ENCODE measurements around the gene DUSP14. TPM values are rescaled to one million over a fixed set of nuclear protein-coding genes. Genes with fewer than 3 reads are reported as not detected.

DUSP14 gene
- total RNA-seq, 2 donors from 2014 or later = 11.2 to 13.8 TPM

DNA sequence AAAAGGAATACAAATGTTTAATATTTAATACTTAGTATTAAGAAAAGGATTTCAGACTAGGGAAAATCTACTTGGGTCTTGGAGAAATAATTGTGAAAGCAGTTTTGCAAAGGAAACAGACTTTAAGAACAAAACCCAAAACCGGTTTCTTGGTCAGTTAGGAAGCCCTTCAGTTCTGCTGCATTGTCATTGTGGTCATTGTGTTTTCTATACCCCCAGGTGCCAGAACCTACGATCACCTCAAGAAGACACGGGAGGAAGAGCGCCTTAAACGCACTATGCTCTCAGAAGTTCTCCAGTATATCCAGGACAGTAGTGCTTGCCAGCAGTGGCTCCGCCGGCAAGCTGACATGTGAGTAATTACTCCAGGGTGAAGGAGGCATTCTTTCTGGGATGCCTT, 19.5 kb upstream of the DUSP14 start:
- ATAC-seq (replicated peaks in 1 of 2) (no peak), DNase-seq (no peak)
- Mint-ChIP-seq H3K4me3 (no peak overlapping the region), H3K9me3 (no peaks in the 10 kb centered on the region), H3K4me1 (ENCODE audit: low read depth) (no peaks in the 10 kb centered on the region), H3K36me3 (ENCODE audit: insufficient read depth in 2 of 2) (peaks cover 13 to 31% of the 10 kb centered on the region in 2 donors), H3K27me3 (ENCODE audit: low read depth) (no peaks in the 10 kb centered on the region), H3K27ac (no peak overlapping the region)

DNA sequence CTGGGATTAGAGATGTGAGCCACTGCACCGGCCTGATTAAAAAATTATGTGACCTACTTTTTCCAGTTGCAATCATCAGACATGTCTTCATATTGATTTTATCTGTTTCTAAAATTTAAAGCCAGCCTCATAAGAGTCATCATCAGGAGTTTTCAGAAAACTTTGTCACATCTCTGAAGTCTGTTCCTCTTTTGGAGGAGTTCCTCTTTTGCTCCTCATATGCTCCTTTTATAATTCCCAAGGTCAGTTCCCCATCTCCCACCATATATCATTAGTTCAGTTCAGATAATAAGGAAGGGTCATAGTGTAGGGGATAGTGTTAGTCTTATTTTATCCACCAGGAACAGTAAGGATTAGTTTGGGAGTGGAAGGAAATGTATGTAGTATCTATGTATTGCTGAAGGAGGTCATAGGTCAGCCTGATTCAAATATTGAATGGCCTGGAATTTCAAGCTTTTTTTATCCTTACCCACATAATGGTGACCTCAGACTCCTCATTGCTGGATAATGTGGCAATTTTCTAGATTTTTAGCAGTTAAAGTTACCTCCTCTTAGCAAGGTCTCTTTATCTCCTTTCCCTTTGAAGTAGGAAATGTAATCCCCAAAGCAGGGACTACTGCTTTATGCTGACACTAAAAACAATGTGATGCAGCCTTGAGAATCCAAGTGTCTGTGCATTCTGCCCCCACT, 13.8 kb upstream of the DUSP14 start:
- Mint-ChIP-seq H3K4me1 (ENCODE audit: low read depth) (no peaks in the 10 kb centered on the region), H3K36me3 (ENCODE audit: insufficient read depth in 2 of 2) (peaks cover 15 to 29% of the 10 kb centered on the region in 2 donors), H3K9me3 (no peaks in the 10 kb centered on the region), H3K27me3 (ENCODE audit: low read depth) (no peaks in the 10 kb centered on the region), H3K4me3 (no peak overlapping the region), H3K27ac (no peak overlapping the region)
- ATAC-seq (replicated peaks in 1 of 2) (no peak), DNase-seq (no peak)

DNA sequence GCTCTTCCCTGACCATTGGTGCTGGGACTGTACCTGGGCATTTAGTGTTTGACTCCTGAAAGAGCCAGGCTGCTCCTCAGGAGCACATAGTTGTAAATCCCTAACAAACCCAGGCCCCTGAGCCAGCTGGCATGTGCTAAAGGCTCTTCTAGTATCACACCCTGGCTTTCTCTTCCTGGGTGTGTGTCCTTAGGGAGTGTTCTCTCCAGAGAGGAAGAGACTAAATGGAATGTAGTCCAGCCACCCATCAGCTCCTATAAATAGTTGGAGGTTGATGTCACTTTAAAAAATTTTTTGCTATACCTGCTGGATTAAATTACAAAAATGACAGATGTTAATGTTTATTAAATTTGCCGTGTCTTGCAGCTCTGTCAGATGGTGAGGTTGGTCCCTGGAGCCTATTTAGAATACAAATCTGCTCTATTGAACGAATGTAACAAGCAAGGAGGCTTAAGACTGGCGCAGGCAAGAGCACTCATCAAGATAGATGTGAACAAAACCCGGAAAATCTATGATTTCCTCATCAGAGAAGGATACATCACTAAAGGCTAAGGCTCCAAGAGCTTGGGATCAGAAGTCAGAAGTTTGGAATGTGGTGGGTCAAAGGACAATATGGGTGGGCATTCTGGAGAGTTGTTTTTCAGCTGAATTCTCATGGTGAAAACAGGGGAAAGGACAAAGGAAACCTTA, 13.1 kb upstream of the DUSP14 start:
- DNase-seq (no peak), ATAC-seq (replicated peaks in 1 of 2) (no peak)
- no peaks in the 10 kb centered on the region for H3K4me1 Mint-ChIP-seq (ENCODE audit: low read depth)
- H3K4me3 Mint-ChIP-seq = no peak overlapping the region
- H3K27me3 Mint-ChIP-seq (ENCODE audit: low read depth) = no peaks in the 10 kb centered on the region
- no peak overlapping the region for H3K27ac Mint-ChIP-seq
- H3K36me3 Mint-ChIP-seq (ENCODE audit: insufficient read depth in 2 of 2) = peaks cover 13 to 25% of the 10 kb centered on the region in 2 donors
- H3K9me3 Mint-ChIP-seq = no peaks in the 10 kb centered on the region

DNA sequence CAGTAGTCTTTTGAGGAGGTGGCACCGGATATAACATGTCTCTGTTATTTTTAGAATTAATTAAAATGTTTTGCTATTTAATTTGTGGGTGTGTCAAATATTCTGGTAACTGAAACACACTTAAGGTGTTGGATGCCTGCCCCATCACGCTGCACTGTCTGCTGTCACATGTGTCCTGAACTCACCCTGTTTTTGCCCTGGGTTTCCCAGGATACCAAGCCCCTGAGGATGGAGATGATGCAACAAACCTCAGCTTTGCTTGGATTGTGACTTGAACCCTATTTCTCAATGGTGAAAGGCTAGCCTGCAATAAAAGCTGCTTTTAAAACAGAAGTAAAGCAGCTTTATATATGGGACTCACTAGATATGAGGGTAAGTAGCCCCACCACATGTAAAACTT, 11.5 kb upstream of the DUSP14 start:
- H3K27ac Mint-ChIP-seq = no peak overlapping the region
- H3K4me1 Mint-ChIP-seq (ENCODE audit: low read depth) = peaks cover 3% of the 10 kb centered on the region
- DNase-seq (no peak), ATAC-seq (replicated peaks in 1 of 2) (no peak)
- H3K9me3 Mint-ChIP-seq = no peaks in the 10 kb centered on the region
- peaks cover 11 to 18% of the 10 kb centered on the region in 2 donors for H3K36me3 Mint-ChIP-seq (ENCODE audit: insufficient read depth in 2 of 2)
- H3K4me3 Mint-ChIP-seq = no peak overlapping the region
- H3K27me3 Mint-ChIP-seq (ENCODE audit: low read depth) = no peaks in the 10 kb centered on the region

DNA sequence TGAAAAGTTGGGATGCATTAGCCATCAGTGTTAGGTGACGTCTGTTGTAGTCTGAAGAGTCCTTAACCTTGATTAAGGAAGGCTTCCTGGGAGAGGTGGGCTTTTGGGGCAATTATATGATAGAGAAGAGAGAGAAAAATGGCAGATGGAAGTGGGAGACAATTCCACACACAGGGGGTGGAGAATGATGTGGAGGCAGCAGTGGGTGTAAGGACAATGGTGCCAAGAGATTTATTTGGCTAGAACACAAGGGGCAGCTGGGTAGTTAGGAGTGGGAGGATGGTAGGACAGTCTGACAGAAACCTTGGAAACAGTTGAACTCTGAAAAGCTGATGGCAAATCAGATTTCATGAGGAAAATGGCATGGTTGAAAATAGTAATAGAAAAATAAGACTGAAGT, 10.7 kb upstream of the DUSP14 start:
- H3K4me3 Mint-ChIP-seq = no peak overlapping the region
- H3K9me3 Mint-ChIP-seq = no peaks in the 10 kb centered on the region
- DNase-seq (no peak), ATAC-seq (replicated peaks in 1 of 2) (no peak)
- H3K36me3 Mint-ChIP-seq (ENCODE audit: insufficient read depth in 2 of 2) = peaks cover 4 to 11% of the 10 kb centered on the region in 2 donors
- H3K27me3 Mint-ChIP-seq (ENCODE audit: low read depth) = no peaks in the 10 kb centered on the region
- no peak overlapping the region for H3K27ac Mint-ChIP-seq
- H3K4me1 Mint-ChIP-seq (ENCODE audit: low read depth) = peaks cover 12% of the 10 kb centered on the region

DNA sequence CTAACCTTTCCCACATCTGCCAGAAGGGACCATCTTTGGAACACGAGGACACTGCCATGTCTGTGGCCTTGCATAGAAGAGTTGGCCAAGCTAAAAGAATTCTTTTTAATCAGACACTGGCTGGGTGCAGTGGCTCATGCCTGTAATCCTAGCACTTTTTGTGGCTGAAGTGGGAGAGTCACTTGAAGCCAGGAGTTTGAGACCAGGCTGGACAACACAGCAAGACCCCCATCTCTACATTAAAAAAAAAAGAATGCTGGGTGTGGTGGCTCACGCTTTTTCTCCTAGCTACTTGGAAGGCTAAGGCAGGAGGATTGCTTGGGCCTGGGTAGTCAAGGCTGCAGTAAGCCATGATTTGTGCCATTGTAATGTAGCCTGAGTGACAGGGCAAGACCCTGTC, 9.3 kb upstream of the DUSP14 start:
- no peak for ATAC-seq (replicated peaks in 1 of 2)
- H3K4me1 Mint-ChIP-seq (ENCODE audit: low read depth) = peaks cover 12% of the 10 kb centered on the region
- DNase-seq = no peak
- H3K36me3 Mint-ChIP-seq (ENCODE audit: insufficient read depth in 2 of 2) = peaks cover 4 to 11% of the 10 kb centered on the region in 2 donors
- no peak overlapping the region for H3K4me3 Mint-ChIP-seq
- H3K27ac Mint-ChIP-seq = no peak overlapping the region
- H3K27me3 Mint-ChIP-seq (ENCODE audit: low read depth) = no peaks in the 10 kb centered on the region
- H3K9me3 Mint-ChIP-seq = no peaks in the 10 kb centered on the region

DNA sequence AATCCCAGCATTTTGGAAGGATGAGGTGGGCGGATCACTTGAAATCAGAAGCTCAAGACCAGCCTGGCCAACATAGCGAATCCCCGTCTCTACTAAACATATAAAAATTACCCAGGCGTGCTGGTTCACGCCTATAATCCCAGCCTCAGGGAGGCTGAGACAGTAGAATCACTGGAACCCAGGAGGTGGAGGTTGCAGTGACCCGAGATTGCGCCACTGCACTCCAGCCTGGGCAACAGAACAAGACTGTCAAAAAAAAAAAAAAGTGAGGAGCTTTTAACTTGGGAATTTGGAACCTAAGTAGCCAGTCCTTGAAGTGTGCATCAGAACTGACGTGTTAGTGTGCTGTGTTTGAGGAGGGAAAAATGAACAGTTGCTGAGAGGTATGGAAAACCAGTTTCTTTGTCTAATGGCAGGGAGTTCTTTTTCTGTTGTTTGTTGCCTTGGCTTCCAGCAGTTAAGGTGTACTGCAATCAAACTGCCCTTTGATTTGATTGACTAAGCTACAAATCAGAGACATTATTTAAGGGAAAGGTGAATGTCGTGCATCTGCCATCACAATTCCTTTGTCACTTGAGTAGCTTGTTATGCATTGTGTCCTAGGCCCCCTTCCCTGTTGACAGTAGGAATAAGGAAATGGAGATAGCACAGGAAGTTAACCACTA, 8.6 kb upstream of the DUSP14 start:
- Mint-ChIP-seq H3K4me1 (ENCODE audit: low read depth) (peaks cover 12% of the 10 kb centered on the region), H3K27me3 (ENCODE audit: low read depth) (no peaks in the 10 kb centered on the region), H3K36me3 (ENCODE audit: insufficient read depth in 2 of 2) (peaks cover 4 to 11% of the 10 kb centered on the region in 2 donors), H3K9me3 (no peaks in the 10 kb centered on the region), H3K4me3 (no peak overlapping the region), H3K27ac (no peak overlapping the region)
- ATAC-seq (replicated peaks in 1 of 2) = no peak
- DNase-seq = no peak

DNA sequence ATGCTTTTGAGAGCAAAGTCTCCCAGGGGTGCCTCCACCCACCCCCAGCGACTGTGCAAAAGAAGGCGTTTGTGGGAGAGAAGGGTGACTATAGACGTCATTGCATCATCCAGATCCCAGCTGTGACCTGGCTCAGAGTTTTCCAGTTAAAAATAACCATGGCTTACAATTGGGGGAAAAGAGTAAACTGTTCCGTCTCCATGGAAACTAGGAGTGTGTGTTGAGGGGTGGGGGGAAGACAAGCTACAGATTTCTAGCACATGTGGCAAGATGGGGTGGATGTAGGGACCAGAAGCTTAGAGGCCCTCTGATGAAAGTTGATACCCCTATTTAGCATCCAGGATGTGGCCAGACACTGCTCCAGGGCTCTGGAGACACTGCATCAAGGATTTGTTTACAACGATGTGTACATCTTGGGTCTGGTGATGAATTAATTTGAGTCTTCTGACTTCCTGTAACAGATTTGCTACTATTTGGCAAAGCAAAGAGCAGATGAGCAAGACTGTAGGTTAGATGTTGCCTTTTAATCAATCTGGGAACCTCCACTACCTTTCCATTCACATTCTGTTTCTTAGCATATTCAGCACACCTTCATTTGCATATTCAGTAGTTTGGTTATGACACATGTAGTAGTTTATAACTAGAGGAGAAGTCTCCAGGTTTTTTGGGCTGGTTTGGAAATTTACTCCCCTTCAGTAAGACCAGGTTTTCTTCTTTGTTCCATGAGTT, 6.2 kb upstream of the DUSP14 start:
- Mint-ChIP-seq H3K36me3 (ENCODE audit: insufficient read depth in 2 of 2) (peaks cover 2 to 11% of the 10 kb centered on the region in 2 donors), H3K9me3 (no peaks in the 10 kb centered on the region), H3K27me3 (ENCODE audit: low read depth) (no peaks in the 10 kb centered on the region), H3K27ac (peak overlapping the region; percentile 33), H3K4me3 (no peak overlapping the region), H3K4me1 (ENCODE audit: low read depth) (peaks cover 20% of the 10 kb centered on the region)
- DNase-seq = no peak
- ATAC-seq (replicated peaks in 1 of 2) = peak; percentile 23 to 52

DNA sequence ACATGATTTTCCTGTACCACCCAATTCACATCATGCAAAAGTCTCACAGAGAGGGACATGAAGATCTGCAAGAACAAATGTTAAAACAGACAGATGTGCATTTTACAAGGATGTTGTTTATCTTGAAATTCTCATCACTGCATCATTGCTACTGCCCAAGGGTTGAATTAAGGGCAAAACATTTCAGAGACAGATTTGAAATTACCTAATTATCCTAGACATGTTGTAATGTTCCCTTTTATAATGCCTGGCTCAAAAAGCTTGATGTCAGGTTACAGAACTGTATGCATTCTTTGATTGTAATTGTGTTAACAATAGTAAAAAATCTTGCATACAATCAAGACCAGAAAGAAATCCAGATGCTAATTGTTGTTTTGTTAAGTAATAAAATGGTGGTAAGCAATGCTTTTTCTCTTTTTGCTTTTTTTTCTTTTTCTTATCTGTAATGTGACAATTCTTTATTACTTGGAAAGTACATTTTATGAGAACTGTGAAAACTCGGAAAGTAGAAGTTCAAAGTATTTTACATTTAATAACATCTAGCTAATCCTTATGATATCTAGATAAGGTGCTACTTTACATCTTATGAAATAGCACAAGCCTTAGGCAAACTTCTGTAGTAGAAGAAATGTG, 3.6 kb upstream of the DUSP14 start:
- no peak overlapping the region for H3K4me3 Mint-ChIP-seq
- no peak for ATAC-seq (replicated peaks in 1 of 2)
- no peak for DNase-seq
- H3K9me3 Mint-ChIP-seq = no peaks in the 10 kb centered on the region
- no peak overlapping the region for H3K27ac Mint-ChIP-seq
- H3K4me1 Mint-ChIP-seq (ENCODE audit: low read depth) = peaks cover 35% of the 10 kb centered on the region
- peaks cover 0 to 2% of the 10 kb centered on the region in 2 donors for H3K36me3 Mint-ChIP-seq (ENCODE audit: insufficient read depth in 2 of 2)
- H3K27me3 Mint-ChIP-seq (ENCODE audit: low read depth) = no peaks in the 10 kb centered on the region

DNA sequence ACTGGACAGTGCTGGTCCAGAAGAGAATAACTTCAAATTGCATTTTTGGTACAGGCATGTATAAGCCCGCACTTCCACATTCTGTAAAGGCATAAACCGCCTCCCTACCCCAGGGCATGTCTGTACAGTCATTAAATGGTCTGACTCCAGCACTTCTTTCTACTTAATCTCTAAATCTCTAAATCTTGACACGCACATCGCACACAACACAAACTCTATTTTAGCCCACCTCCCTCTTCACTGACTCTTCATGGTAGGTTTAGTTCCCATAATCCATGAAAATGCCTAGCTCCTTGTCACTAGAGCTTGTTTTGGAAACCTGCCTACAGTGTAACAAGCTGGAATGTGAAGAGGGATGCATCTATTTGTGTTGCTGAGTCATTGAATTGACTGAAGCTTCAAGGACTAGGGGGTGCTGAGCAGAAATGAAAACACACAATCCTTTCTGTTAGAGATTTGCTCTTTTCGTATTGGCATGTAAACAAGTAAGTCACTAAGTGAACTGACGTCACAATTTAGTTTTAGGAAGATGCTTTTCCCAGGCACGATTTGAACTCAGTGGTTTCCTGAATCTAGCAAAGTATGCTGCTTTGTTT, 1.6 kb upstream of the DUSP14 start:
- DNase-seq = peak in 1 of 2 donors; percentile 18
- H3K36me3 Mint-ChIP-seq (ENCODE audit: insufficient read depth in 2 of 2) = peaks cover 0 to 2% of the 10 kb centered on the region in 2 donors
- H3K9me3 Mint-ChIP-seq = no peaks in the 10 kb centered on the region
- ATAC-seq (replicated peaks in 1 of 2) = peak in 1 of 2 donors; percentile 20
- H3K27ac Mint-ChIP-seq = peak overlapping the region; percentile 87
- H3K27me3 Mint-ChIP-seq (ENCODE audit: low read depth) = no peaks in the 10 kb centered on the region
- H3K4me1 Mint-ChIP-seq (ENCODE audit: low read depth) = peaks cover 40% of the 10 kb centered on the region
- peak overlapping the region; percentile 96 to 97 for H3K4me3 Mint-ChIP-seq

DNA sequence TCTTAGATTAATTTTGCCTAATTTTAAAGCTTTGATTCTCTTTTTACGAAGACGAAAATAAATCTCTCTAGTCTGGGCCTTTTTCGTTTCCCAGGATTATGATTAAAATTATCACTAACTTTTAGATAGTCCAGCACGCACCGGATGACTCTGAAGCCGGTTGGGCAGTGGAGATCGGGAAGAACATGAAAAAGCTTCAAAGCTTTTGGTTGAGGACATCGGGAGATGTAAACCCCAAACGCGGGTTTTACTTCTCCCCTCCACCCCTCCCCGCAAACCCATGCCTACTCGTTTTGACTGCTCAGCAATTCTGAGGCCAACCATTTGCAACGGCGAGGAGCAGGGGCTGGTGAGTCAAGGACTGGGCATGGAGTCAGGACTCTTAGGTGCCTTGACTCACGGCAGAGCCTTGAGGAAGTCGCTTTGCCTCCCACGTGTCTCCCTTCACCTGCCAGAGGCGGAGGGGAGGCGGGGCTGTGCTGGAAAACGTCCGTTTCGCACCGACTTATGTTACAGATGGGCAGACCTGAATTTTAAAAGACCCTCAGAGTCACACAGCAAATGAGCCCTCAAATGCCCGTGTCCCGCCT, 989 bp upstream of the DUSP14 start:
- peaks cover 38% of the 10 kb centered on the region for H3K4me1 Mint-ChIP-seq (ENCODE audit: low read depth)
- H3K36me3 Mint-ChIP-seq (ENCODE audit: insufficient read depth in 2 of 2) = peaks cover 0 to 2% of the 10 kb centered on the region in 2 donors
- peak; percentile 62 to 67 for ATAC-seq (replicated peaks in 1 of 2)
- H3K27ac Mint-ChIP-seq = peak overlapping the region; percentile 87
- H3K4me3 Mint-ChIP-seq = peak overlapping the region; percentile 96 to 97
- H3K9me3 Mint-ChIP-seq = no peaks in the 10 kb centered on the region
- H3K27me3 Mint-ChIP-seq (ENCODE audit: low read depth) = no peaks in the 10 kb centered on the region
- DNase-seq = peak; percentile 68 to 81

DNA sequence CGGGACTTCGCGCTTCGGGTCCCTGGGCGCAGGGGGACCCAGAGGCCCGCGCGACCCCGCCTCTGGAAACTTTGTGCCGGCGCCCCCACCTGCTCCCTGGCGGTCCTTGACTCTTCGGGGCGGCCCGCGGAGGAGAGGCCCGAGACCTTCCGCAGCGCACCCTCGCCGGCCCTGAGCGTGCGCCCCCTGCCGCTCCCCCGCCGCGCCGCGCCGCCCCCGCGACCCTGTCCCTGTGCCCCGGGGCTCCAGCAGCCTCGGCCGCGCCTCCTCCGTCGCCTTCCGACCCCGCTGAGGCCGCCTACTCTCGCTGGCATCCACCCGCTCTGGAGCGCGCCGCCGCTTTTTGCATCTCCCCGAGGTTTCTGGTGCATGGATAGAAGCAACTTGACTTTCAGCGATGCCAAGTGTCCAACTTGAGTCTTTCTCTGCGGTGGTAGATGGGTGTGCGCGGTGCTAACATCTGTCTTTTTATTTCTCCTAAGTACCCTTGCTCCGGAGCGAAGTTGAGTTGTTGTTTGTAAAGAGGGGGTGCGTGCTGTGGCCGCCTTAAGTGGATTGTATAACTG, 414 bp downstream of the DUSP14 start:
- Mint-ChIP-seq H3K4me3 (peak overlapping the region; percentile 95 to 97), H3K9me3 (no peaks in the 10 kb centered on the region), H3K4me1 (ENCODE audit: low read depth) (peaks cover 40% of the 10 kb centered on the region), H3K36me3 (ENCODE audit: insufficient read depth in 2 of 2) (peaks cover 0 to 2% of the 10 kb centered on the region in 2 donors), H3K27ac (peak overlapping the region; percentile 82), H3K27me3 (ENCODE audit: low read depth) (no peaks in the 10 kb centered on the region)
- ATAC-seq (replicated peaks in 1 of 2) (peak; percentile 64 to 65), DNase-seq (peak; percentile 85 to 89)

Measured in activated T-cell treated with anti-CD3 and anti-CD28 coated beads, Interleukin-2, amount 50 U/mL, for 72 hours (primary cell).